SKM-1 treated with dmso at 0.1 percent for 144 hours (cell line): ENCODE measurements around the gene OXER1.

Source experiments
- DNase-seq: peaks from one replicate; lab custom pipeline; 2025; ENCODE audit not compliant: unreplicated experiment; lab: John Stamatoyannopoulos, UW

OXER1 gene

GRCh38 chr2:42794271-42795046 is 30.5 kb upstream of the OXER1 start:
- DNase-seq: peak; percentile 45

GRCh38 chr2:42793334-42794270 is 29.7 kb upstream of the OXER1 start:
- no peak for DNase-seq

GRCh38 chr2:42792583-42793333 is 28.8 kb upstream of the OXER1 start, which contains the start of gene HAAO:
HAAO (minus strand) TSS chr2:42792583; CDS start chr2:42792536, 47 bp downstream.
- DNase-seq: peak; percentile 53

GRCh38 chr2:42792087-42792582 is 28.2 kb upstream of the OXER1 start:
- DNase-seq: peak; percentile 71

- DNase-seq: no peak
These were observed 27.7 kb upstream of the OXER1 start for GRCh38 chr2:42791606-42792005.

GRCh38 chr2:42789751-42790150 is 25.8 kb upstream of the OXER1 start:
- DNase-seq: no peak

GRCh38 chr2:42788882-42789281 is 24.9 kb upstream of the OXER1 start:
- no peak for DNase-seq

GRCh38 chr2:42788478-42788793 is 24.5 kb upstream of the OXER1 start:
- no peak for DNase-seq

- DNase-seq: no peak
These were observed 24.0 kb upstream of the OXER1 start for GRCh38 chr2:42787788-42788477.

GRCh38 chr2:42787424-42787787 is 23.5 kb upstream of the OXER1 start:
- no peak for DNase-seq

- DNase-seq: no peak
These were observed 22.8 kb upstream of the OXER1 start for GRCh38 chr2:42786561-42787345.

- no peak for DNase-seq
These were observed 20.4 kb upstream of the OXER1 start for GRCh38 chr2:42784204-42784880.

- no peak for DNase-seq
These were observed 19.6 kb upstream of the OXER1 start for GRCh38 chr2:42783511-42783910.

GRCh38 chr2:42781181-42781580 is 17.2 kb upstream of the OXER1 start:
- no peak for DNase-seq

GRCh38 chr2:42777883-42778805 is 14.2 kb upstream of the OXER1 start:
- DNase-seq: no peak

- DNase-seq: no peak
These were observed 11.9 kb upstream of the OXER1 start for GRCh38 chr2:42775810-42776209.

- DNase-seq: no peak
These were observed 11.3 kb upstream of the OXER1 start for GRCh38 chr2:42775186-42775585.

GRCh38 chr2:42771546-42772153 is 7.7 kb upstream of the OXER1 start:
- no peak for DNase-seq
